Ramos (cell line): ENCODE results near the gene PAX6.

Source experiments
- in situ Hi-C: fragments of 300-500 bp; cut with MboI; formaldehyde crosslinking; loops from one replicate; pipeline ENCODE4 v1.14.3; 2022; ENCODE audit warnings: low sequenced_read_pairs; ENCODE audit not compliant: unreplicated experiment

The PAX6 gene

GRCh38 chr11:31809857-31810778 is 1.0 kb downstream of the PAX6 start:
- in situ Hi-C loops, result no loop called here

GRCh38 chr11:31809541-31809856 is 1.6 kb downstream of the PAX6 start:
- in situ Hi-C loops, result no loop called here

GRCh38 chr11:31808721-31809540 is 2.2 kb downstream of the PAX6 start:
- in situ Hi-C loops, result no loop called here

GRCh38 chr11:31807799-31808667 is 3.1 kb downstream of the PAX6 start:
- in situ Hi-C loops, result no loop called here

- in situ Hi-C loops, result no loop called here
These were observed 4.0 kb downstream of the PAX6 start for GRCh38 chr11:31806928-31807798.

GRCh38 chr11:31806186-31806927 is 4.8 kb downstream of the PAX6 start:
- in situ Hi-C loops, result no loop called here

GRCh38 chr11:31805629-31806185 is 5.4 kb downstream of the PAX6 start:
- in situ Hi-C loops, result no loop called here

- in situ Hi-C loops, result no loop called here
These were observed 6.0 kb downstream of the PAX6 start for GRCh38 chr11:31805037-31805628.

- in situ Hi-C loops, result no loop called here
These were observed 6.6 kb downstream of the PAX6 start for GRCh38 chr11:31804312-31805036.

- in situ Hi-C loops, result no loop called here
These were observed 7.3 kb downstream of the PAX6 start for GRCh38 chr11:31803813-31804311.

- in situ Hi-C loops, result no loop called here
These were observed 7.9 kb downstream of the PAX6 start for GRCh38 chr11:31802990-31803812.

- in situ Hi-C loops, result no loop called here
These were observed 8.5 kb downstream of the PAX6 start for GRCh38 chr11:31802609-31802989.

- in situ Hi-C loops, result no loop called here
These were observed 9.0 kb downstream of the PAX6 start for GRCh38 chr11:31802000-31802551.

- in situ Hi-C loops, result no loop called here
These were observed 9.8 kb downstream of the PAX6 start for GRCh38 chr11:31801298-31801702.

- in situ Hi-C loops, result no loop called here
These were observed 10.5 kb downstream of the PAX6 start for GRCh38 chr11:31800398-31801265.
